MV-4-11 (cell line): ENCODE measurements around the gene C11orf42.
A peak's percentile ranks its signal among the peaks of the same experiment; 100 is the strongest.
"Not testable (repeated sequence)": the region's sequence is repeated elsewhere in the genome, so short reads cannot be mapped to it uniquely, and the experiment has no call there.

Experiments
- DNase-seq: peaks from one replicate; lab custom pipeline; 2025; lab: John Stamatoyannopoulos, UW

Gene C11orf42

DNA sequence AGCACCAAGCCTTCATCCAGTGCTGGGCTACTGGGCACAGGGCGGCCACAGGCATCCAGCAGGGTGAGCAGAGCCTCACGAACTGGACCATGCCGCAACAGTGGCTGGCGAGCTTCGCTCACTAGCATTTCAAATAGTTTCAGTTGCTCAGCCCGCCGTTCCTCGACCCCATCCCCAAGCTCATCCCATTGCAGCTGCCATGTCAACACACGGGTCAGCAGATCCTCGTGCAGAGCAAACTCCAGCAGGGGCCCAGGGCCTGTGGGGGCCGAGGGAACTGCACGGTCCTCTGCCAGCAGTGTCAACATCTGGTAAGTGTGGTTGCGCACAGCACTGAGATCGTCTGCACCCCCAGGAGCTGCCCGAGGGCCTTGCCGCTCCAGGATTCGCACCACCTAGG, 18.5 kb downstream of the C11orf42 start:
- DNase-seq: no peak

DNA sequence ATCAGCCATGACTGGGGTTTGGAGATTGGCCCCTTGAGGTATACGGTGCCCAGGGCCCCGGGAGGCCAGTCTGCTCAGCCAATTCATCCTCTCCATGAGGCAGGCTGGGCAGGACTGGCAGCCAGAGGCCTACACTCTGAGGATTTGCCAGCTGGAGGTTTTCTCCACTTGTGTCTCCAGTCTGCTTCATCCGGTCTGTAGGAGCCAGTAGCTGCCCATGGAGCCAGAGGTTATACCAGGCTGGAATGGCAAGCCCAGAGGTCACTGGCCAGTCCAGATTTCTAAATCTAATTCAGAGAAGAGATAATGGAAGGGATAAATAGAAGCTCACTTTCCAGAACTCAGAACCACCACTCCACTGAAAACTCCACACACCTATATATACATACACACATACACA, 19.1 kb downstream of the C11orf42 start:
- DNase-seq: no peak

DNA sequence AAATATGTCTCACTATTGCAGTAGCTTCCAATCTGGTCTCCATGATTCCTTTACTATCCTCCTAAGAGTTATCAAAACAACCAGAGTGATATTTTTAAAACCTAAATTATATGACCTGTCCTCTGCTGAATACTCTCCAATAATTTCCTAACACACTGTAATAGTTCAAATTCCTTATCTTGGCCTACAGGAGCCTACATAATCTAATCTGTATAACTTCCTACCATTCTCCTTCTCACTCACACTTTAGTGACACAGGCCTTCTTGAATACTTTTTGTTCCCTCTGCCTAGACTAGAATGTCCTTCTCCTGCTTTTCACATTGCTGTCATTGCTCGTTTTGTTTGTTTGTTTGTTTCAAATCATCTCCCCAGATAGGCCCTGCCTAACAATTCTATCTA, 19.7 kb downstream of the C11orf42 start:
- no peak for DNase-seq

DNA sequence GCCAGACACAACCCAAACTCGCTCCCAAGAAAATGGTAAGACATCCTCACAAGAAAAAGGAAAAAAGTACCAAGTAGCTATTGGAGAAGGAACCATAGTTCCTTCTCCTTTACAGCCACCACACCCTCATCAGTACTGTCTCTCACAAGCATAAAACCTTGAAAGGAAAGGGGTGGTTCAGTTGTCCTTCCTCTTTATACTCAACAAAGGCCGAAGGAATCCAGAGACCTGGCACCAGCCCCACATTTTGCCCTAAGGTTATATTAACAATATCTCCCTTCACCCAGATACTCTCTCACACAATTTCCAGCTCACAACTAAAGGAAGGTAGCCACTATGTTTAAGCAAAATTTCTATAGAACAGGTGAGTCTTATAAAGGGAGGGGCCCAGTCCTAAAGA, 20.5 kb downstream of the C11orf42 start:
- DNase-seq: peak; percentile 69

DNA sequence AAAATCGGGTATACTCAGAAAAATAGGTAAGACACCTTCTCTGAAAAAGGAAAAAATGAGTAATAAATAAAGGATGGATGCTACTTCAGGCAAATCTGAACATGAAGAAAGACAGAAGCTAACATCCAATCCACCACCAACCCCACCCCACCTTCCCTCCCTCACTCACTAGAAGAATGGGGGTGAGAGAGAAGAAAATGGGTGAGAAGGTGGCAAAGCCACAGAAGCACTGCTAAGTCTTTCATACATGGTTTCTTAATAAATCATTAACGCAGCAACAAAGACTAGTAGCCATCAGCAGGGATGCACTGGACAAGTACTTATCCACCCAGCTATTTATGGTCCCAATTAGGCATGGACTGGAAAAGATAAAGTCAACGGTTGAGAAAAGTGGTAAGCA, 23.2 kb downstream of the C11orf42 start:
- DNase-seq: no peak

DNA sequence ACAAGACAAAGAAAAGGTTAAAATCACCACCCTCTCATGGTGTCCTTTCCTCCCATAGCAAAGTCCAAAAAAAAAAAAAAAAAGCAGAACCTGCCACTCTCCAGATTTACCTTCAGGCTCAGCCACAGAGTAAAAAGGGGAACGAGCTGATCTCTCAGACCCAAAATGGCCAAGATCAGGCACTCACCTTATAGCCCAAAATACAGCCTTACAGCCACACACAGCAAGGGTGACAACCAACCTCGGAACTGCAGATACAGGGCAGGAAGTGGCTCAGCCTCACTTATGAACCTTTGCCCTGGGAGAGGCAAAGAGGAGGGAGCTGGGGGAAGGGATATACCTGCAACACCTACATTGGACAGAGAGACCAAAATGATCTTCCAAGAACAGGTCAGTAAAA, 24.6 kb downstream of the C11orf42 start:
- no peak for DNase-seq

DNA sequence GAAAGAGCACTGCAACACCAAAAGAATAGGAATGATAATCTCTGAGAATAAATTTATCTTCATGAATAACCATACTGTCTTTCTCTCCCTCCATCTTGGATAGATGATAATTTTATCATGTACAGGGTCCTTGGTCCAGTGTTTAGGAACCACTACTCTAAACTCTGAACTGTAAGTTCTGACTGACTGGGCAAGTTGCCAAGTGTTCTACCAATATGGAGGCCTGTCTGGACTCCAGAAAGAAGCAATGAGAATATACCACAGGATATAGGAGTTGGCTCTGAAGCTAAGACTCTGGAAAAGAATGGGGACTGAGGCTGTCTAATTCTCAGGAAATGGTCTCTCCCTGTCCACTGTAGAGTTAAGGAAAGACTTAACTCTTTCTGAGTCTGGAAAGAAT, 27.5 kb downstream of the C11orf42 start:
- DNase-seq: no peak

DNA sequence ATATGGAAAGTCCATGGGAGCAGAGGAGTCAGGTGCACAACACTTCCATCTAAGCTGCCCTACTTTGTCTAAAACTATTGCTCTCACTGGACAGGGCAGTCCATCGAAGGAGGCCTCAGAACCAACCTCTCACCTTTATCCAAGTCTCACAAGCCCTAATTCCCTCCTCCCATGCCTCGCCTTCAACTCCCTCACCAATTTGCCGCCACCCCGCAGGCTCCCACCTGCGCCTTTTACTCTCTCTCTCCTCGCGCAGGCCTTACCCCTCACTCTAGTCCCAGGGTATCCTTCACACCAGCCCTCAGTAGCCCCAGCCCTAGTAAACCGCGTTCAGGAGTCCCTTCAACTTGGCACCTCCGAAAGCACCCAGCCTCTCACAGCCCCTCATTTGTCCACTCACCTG, 28.6 kb downstream of the C11orf42 start:
- no peak for DNase-seq

DNA sequence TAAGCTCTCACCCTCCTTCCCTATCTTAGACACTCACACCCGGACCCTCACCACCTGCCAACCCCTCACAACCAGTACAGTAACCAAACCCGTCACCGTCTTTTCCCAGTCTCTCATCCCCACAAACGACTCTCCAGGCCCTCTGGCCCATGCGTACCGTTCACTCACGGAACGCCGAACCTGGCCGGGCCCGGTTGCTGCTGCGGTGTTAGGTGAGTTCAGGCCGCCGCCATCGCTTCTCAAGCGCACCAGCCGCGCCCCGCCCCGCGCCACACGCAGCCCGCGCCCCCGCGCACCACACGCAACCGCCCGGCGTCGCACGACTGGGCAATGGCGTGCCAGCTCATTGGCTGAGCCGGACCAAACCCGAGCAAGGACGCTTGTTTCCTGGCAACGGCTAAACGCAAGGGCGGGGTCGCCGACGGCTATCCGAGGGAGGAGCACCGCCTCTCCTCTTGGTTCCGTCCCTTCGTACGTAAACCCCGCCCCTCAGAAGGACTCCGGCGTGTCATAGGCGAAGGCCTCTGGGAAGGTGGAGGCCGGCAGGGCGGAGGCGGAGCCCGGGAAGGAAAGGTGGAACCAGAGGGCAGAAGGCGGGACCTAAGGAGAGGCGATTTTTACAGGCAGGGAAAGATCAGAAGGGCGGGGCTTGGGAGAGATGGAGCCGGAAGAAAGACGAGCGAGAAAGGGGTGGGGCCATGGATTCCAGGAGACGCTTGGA, 29.2 kb downstream of the C11orf42 start, which contains the start of gene FHIP1B:
TSS of gene FHIP1B (minus strand) at position 250 of the 721 bp plus-strand sequence. CDS start 10,120 bp downstream, outside the sequence.
- DNase-seq: peak; percentile 100

DNA sequence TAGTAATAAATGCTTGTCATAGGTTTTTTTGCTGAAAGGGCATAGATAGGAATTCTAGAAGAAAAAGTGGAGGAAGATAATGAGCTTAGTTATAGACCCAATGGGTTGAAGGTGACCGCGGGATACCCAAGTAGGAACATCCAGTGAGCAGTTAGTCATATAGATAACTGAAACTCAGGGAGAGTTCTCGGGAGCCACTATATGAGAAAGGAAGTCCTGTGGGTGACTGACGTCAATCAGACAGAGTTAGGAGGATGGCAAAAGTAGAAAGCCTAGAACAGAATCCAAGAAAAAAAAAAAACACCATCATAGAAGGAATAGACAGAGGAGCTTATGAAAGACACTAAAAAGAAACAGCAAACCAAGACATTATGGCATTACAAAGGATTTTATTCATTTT, 31.9 kb downstream of the C11orf42 start:
- peak; percentile 66 for DNase-seq

DNA sequence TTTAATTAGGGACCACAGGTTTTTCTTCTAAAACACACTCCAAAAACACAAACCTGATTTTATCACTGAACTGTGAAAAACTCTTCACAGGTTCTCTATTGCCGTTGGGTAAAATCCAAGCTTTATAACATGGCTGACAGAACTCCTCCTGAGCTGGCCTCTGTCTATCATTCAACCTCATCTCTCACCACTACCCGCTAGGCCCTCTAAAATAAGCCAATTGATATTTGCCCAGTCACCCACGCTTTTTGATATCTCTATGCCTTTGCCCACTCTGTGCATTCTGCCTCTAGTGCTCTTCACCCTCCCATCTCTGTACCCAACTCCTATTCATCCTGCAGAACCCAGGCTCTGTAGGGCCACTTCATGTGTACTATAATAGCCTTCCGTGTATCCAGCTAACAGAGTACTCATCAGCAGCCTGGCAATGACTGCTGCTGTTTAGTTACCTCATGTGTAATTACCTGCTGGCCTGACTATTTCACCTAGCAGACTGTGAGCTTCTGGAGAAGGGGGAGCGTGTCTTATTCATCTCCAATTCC, 32.5 kb downstream of the C11orf42 start:
- DNase-seq: no peak

DNA sequence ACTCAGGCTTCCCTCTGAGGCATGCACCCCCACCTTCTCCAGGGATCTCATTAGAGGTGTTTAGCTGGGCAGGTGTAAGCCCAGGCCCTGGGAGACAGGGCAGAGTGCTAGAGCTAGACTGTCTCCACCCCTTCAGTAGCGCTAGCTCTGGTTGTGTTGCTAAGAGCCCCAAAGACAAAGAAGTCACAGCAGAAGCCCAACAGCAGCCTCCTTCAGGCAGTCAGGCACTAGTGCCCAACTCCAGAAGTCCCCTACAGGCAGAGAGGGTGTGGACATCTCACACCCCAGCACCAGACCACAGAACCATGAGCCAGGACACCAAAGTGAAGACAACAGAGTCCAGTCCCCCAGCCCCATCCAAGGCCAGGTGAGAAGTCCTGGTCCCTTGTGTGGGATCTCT, 33.5 kb downstream of the C11orf42 start, which contains the start of gene CNGA4:
TSS of gene CNGA4 (plus strand) at position 188 of the 400 bp plus-strand sequence. CDS start at position 306, 118 bp downstream.
- no peak for DNase-seq

DNA sequence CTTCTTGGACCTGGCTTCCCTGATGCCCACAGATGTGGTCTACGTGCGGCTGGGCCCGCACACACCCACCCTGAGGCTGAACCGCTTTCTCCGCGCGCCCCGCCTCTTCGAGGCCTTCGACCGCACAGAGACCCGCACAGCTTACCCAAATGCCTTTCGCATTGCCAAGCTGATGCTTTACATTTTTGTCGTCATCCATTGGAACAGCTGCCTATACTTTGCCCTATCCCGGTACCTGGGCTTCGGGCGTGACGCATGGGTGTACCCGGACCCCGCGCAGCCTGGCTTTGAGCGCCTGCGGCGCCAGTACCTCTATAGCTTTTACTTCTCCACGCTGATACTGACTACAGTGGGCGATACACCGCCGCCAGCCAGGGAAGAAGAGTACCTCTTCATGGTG, 34.8 kb downstream of the C11orf42 start:
- no peak for DNase-seq

DNA sequence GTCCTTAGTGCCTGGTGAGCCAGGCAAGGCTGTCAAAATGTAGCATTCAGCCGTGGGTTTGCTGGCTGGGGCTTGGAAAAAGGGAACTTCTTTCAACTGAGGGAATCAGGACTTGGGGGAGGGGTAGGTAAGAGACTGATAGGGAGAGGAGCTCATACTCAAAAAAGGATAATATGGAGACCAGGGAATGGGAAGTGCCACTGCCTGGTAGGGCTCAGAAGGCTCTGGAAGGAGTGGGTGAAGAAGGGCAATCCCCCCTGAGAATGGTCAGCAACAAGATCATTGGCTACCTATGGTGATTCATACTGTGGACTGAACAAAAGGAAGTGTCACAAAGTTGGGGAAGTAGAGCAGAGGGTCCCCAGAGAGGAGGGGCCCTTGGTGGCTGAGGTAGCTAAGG, 35.4 kb downstream of the C11orf42 start:
- DNase-seq: peak; percentile 62

DNA sequence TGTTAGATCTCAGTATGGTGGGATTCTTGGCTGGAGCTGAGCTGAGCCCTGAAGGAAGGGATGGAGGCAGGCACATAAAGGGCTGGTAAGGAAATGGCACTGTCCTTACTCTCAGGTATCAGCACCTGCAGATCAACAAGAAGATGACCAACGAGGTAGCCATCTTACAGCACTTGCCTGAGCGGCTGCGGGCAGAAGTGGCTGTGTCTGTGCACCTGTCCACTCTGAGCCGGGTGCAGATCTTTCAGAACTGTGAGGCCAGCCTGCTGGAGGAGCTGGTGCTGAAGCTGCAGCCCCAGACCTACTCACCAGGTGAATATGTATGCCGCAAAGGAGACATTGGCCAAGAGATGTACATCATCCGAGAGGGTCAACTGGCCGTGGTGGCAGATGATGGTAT, 36.0 kb downstream of the C11orf42 start:
- DNase-seq: no peak

DNA sequence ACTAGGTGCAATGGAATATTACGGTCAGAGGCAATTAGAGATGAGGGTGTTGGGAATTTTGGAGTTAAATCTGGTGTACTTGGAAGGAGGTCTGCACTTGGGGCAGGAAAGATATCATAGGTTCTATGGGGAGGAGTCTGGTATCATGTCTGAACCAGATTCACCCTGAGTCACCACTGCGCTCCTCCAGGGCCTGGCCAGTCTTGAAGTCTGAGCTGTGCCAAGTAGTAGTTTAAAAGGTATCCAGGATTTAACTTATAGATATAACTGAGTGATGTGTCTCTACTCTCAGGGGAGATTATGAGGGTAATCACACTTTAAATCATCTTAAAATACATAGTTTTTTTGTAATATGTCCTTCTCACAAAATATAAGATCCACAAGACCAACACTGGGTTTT, 40.2 kb downstream of the C11orf42 start:
- DNase-seq: no peak

DNA sequence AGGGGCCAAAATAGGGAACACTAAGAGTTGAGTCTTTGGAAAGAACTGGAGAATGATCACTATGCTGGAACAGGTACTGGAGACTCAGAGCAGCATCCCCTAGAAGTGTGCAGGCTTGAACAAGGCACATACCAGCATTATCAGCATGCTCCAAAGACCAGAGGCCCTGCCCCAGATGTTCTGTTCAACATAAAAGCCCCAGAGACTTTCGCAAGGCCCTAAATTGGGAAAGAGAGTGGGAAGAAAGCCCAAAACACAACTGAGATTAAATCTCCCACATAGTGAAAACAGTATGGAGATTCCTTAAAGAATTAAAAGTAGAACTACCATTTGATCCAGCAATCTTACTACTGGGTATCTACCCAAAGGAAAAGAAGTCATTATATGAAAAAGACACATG, 42.9 kb downstream of the C11orf42 start:
- DNase-seq: no peak

DNA sequence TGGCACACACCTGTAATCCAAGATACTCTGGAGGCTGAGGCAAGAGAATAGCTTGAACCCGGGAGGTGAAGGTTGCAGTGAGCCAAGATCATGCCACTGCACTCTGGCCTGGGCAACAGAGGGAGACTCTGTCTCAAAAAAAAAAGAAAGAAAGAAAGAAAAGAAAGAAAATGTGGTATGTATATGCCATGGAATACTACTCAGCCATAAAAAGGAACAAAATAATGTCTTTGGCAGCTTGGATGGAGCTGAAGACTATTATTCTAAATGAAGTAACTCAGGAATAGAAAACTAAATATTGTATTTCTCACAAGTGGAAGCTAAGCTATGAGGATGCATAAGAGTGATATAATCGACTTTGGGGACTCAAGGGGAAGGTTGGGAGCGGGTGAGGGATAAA, 43.5 kb downstream of the C11orf42 start:
- DNase-seq: not testable (repeated sequence)

DNA sequence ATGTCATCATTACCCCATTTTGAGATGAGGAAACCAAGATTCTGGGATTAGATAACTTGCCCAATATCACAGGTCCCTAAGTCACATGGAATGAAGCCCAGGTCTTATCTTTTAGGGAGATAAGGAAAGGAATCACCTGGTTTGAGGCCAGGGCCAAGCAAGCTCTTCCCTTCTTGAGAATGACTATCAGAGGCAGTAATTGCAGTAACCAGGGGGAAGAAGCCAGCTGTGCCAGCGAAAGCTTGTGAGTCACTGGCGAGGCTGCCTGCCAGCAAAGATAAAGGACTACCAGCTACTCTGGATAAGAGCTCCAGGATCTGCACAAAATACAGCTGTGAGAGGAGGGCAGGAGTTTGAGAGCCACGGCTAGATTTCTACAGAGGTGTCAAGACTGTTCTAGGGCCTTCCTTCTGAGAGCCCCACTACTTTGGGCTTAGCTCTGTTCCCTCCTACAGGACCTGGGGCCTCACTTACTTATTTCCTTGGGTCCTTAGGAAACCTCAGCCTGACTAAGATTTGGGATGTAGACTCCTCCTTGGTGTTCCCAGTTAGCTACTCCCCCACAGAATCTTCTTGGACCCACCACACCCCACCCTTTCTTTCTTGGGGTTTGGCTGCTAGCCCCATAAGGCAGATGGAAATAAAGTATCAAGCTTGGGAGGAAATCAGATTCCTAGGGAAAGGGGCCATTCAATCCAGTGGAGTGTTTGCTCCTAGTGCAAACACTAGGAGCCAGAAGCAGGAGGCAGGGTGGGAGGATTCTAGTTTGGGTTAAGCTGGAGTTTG, 44.6 kb downstream of the C11orf42 start:
- DNase-seq: peak; percentile 53

DNA sequence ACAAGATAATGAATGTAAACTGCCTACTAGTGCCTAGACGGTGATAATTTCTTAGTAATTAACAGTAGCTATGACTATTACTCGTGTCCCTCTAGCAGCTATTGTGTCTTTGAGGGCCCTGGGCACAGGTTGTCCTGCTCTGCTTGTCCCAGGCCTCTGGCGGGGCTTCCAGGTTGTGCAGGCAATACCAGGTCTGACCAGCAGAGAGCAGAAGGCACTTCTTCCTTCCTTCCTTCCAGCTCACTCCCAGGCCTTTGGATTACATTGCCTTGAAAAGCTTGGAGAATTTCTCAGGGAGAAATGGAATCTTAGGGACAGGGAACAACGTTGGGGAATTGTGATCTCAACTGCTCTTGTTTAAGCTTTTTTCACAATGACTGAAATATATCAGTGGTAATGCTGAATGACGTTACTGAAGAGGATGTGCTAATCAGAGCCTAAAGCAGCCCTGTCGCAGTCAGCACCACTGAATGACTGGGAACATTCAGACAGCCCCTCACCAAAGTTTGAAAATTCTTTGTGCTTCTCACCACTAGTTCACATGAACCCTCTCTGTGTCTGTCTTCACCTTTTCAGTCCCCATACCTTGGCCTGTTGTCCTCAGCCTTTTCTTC, 45.9 kb downstream of the C11orf42 start:
- no peak for DNase-seq

DNA sequence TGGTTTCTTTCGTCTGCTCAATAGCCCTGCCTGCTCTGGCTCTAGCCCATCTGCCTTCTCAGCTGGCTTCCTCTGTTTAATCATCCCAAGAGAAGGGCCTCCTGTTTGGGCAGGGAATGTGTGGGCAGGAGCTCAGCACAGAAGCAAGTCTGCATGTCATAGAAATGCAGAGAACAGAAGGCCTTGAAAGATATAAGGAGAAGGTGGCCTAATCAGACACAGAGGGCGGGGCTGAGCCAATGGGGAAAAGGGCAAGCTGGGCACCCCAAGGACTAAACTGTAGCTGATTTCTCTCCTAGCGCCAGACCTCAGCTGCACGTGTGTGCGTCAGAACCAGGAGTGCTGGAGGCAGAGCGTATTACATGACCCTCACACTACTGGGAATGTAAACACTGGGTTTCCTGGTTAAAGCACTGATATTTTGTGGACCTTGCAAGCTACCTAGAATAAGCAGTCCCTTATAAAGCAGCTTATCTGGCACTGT, 46.7 kb downstream of the C11orf42 start:
- DNase-seq: no peak

DNA sequence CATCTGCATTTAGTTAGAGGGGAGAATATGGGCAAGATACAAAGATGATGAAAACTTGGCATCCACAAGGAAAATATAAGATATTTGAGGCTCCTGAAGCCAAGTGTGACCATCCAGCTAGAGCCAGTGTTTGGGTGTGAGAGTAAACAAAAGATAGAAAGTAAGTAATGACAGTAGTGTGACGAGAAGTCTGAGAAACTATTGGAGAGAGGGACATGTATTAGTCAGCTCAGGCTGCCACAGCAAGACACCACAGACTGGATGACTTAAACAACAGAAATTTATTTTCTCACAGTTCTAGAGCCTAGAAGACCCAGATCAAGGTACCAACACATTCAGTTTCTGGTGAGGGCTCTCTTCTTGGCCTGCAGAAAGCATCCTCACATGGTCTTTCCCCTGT, 47.8 kb downstream of the C11orf42 start:
- no peak for DNase-seq
